Measurements from ENCODE around the gene CLN6. TPM values are rescaled to one million over a fixed set of nuclear protein-coding genes. Genes with fewer than 3 reads are reported as not detected.
A peak's percentile ranks its signal among the peaks of the same experiment; 100 is the strongest.
"Not testable (repeated sequence)": the region's sequence is repeated elsewhere in the genome, so short reads cannot be mapped to it uniquely, and the experiment has no call there.

The CLN6 gene
- total RNA-seq, 5 donors from 2014 or later (not counting 1 experiment from before 2014, with no cell fraction given): 15.4 to 24.0 (median 17.9) TPM

GRCh38 chr15:68228143-68228970 lies 1.2 kb downstream of the CLN6 start:
- Mint-ChIP-seq H3K27ac (peak overlapping the region; percentile 57 to 68), H3K4me3 (peak overlapping the region; percentile 77 to 86 (median 79)), H3K4me1 (peaks cover 29 to 40% (median 38%) of the 10 kb centered on the region in 3 donors), H3K27me3 (peaks cover 1% of the 10 kb centered on the region in 2 donors), H3K9me3 (no peaks in the 10 kb centered on the region), H3K36me3 (no peaks in the 10 kb centered on the region)
- 52% methylated on average over 22 of the region's 25 CpGs for WGBS (ENCODE audit: insufficient coverage)
- ChIA-PET POLR2A (interaction anchor here in 1 of 2 donors (0.5 kb wide), 1 partner anchor 1759 kb away, joined by 12 read pairs; no protein-coding TSS in a partner anchor), CTCF (interaction anchor here in 1 of 2 donors (1.4 kb wide), 1 partner anchor 49 kb away, joined by 3 read pairs; the partner anchor contains the start of gene FEM1B)
- DNase-seq (no peak), ATAC-seq (replicated peaks in 1 of 4) (no peak)
- Histone ChIP-seq H3K4me3 (ENCODE audit: control insufficient read depth in 1 of 2, extremely low read depth in 1 of 2, low read length in 1 of 2) (peak overlapping the region; percentile 73 to 79), H3K27me3 (replicated peaks in 1 of 2; ENCODE audit: control insufficient read depth in 2 of 2, extremely low read depth in 1 of 2, insufficient read depth in 2 of 2, low read length in 1 of 2) (peaks cover 0 to 13% of the 10 kb centered on the region in 2 experiments), H3K9me3 (no peaks in the 10 kb centered on the region), H3K27ac (ENCODE audit: low read length) (no peak overlapping the region), H3K36me3 (ENCODE audit: control insufficient read depth in 2 of 2, extremely low read depth in 1 of 2, insufficient read depth in 1 of 2, low read length in 1 of 2) (no peaks in the 10 kb centered on the region), H3K4me1 (ENCODE audit: control insufficient read depth in 1 of 2, extremely low read depth in 1 of 2, insufficient read depth in 2 of 2, low read length in 2 of 2) (peaks cover 7 to 35% of the 10 kb centered on the region in 2 experiments)

GRCh38 chr15:68227643-68228142 lies 1.8 kb downstream of the CLN6 start:
- ChIA-PET POLR2A (no interaction called here), CTCF (interaction anchor here in 1 of 2 donors (1.4 kb wide), 1 partner anchor 50 kb away, joined by 3 read pairs; the partner anchor contains the start of gene FEM1B)
- Mint-ChIP-seq H3K27ac (peak overlapping the region in 1 of 2 donors; percentile 17), H3K9me3 (no peaks in the 10 kb centered on the region), H3K4me1 (peaks cover 29 to 43% (median 38%) of the 10 kb centered on the region in 3 donors), H3K4me3 (peak overlapping the region; percentile 77 to 86 (median 79)), H3K27me3 (no peaks in the 10 kb centered on the region), H3K36me3 (no peaks in the 10 kb centered on the region)
- no peak for ATAC-seq (replicated peaks in 1 of 4)
- Histone ChIP-seq H3K36me3 (ENCODE audit: control insufficient read depth in 2 of 2, extremely low read depth in 1 of 2, insufficient read depth in 1 of 2, low read length in 1 of 2) (no peaks in the 10 kb centered on the region), H3K27me3 (replicated peaks in 1 of 2; ENCODE audit: control insufficient read depth in 2 of 2, extremely low read depth in 1 of 2, insufficient read depth in 2 of 2, low read length in 1 of 2) (peaks cover 0 to 9% of the 10 kb centered on the region in 2 experiments), H3K4me1 (ENCODE audit: control insufficient read depth in 1 of 2, extremely low read depth in 1 of 2, insufficient read depth in 2 of 2, low read length in 2 of 2) (peaks cover 7 to 35% of the 10 kb centered on the region in 2 experiments), H3K4me3 (ENCODE audit: control insufficient read depth in 1 of 2, extremely low read depth in 1 of 2, low read length in 1 of 2) (no peak overlapping the region), H3K27ac (ENCODE audit: low read length) (no peak overlapping the region), H3K9me3 (no peaks in the 10 kb centered on the region)
- WGBS (ENCODE audit: insufficient coverage): 83% methylated on average over 8 of the region's 9 CpGs
- no peak for DNase-seq

- CTCF ChIA-PET; H3K4me3 Mint-ChIP-seq; H3K4me3 ChIP-seq (ENCODE audit: control insufficient read depth in 1 of 2, extremely low read depth in 1 of 2, low read length in 1 of 2); H3K36me3 ChIP-seq (ENCODE audit: control insufficient read depth in 2 of 2, extremely low read depth in 1 of 2, insufficient read depth in 1 of 2, low read length in 1 of 2); ATAC-seq (replicated peaks in 1 of 4); H3K27me3 ChIP-seq (replicated peaks in 1 of 2; ENCODE audit: control insufficient read depth in 2 of 2, extremely low read depth in 1 of 2, insufficient read depth in 2 of 2, low read length in 1 of 2); H3K27me3 Mint-ChIP-seq; H3K27ac ChIP-seq (ENCODE audit: low read length); H3K36me3 Mint-ChIP-seq; H3K9me3 ChIP-seq; H3K9me3 Mint-ChIP-seq; DNase-seq: not testable (repeated sequence)
- Mint-ChIP-seq H3K4me1 (peaks cover 29 to 38% (median 38%) of the 10 kb centered on the region in 3 donors), H3K27ac (peak overlapping the region in 1 of 2 donors; percentile 46)
- WGBS (ENCODE audit: insufficient coverage): 100% methylated on average over 1 of the region's 4 CpGs
- H3K4me1 ChIP-seq (ENCODE audit: control insufficient read depth in 1 of 2, extremely low read depth in 1 of 2, insufficient read depth in 2 of 2, low read length in 2 of 2): peaks cover 7 to 35% of the 10 kb centered on the region in 2 experiments
- POLR2A ChIA-PET: interaction anchor here in 1 of 2 donors (0.6 kb wide), 1 partner anchor 30 kb away, joined by 5 read pairs; no protein-coding TSS in a partner anchor
These were observed 4.1 kb downstream of the CLN6 start for GRCh38 chr15:68225442-68225841.

GRCh38 chr15:68224546-68225250 lies 4.8 kb downstream of the CLN6 start:
- ChIA-PET CTCF (interaction anchor here in 1 of 2 donors (0.6 kb wide), 1 partner anchor 990 kb away, joined by 4 read pairs; no protein-coding TSS in a partner anchor), POLR2A (interaction anchor here in 1 of 2 donors (0.6 to 0.7 kb wide), 4 partner anchors 20 to 464 kb away, joined by 5 to 10 read pairs (median 6); no protein-coding TSS in a partner anchor)
- H3K9me3 ChIP-seq: no peaks in the 10 kb centered on the region
- peaks cover 7 to 28% of the 10 kb centered on the region in 2 experiments for H3K4me1 ChIP-seq (ENCODE audit: control insufficient read depth in 1 of 2, extremely low read depth in 1 of 2, insufficient read depth in 2 of 2, low read length in 2 of 2)
- H3K27ac Mint-ChIP-seq: peak overlapping the region; percentile 46 to 58
- H3K27ac ChIP-seq (ENCODE audit: low read length): no peak overlapping the region
- H3K36me3 ChIP-seq (ENCODE audit: control insufficient read depth in 2 of 2, extremely low read depth in 1 of 2, insufficient read depth in 1 of 2, low read length in 1 of 2): no peaks in the 10 kb centered on the region
- WGBS (ENCODE audit: insufficient coverage): 65% methylated on average over 2 of the region's 3 CpGs
- H3K27me3 ChIP-seq (replicated peaks in 1 of 2; ENCODE audit: control insufficient read depth in 2 of 2, extremely low read depth in 1 of 2, insufficient read depth in 2 of 2, low read length in 1 of 2): no peaks in the 10 kb centered on the region
- H3K4me1 Mint-ChIP-seq: peaks cover 23 to 33% (median 32%) of the 10 kb centered on the region in 3 donors
- H3K36me3 Mint-ChIP-seq: no peaks in the 10 kb centered on the region
- H3K4me3 Mint-ChIP-seq: peak overlapping the region in 1 of 3 donors; percentile 3
- no peaks in the 10 kb centered on the region for H3K27me3 Mint-ChIP-seq
- no peak overlapping the region for H3K4me3 ChIP-seq (ENCODE audit: control insufficient read depth in 1 of 2, extremely low read depth in 1 of 2, low read length in 1 of 2)
- DNase-seq: no peak
- no peaks in the 10 kb centered on the region for H3K9me3 Mint-ChIP-seq
- no peak for ATAC-seq (replicated peaks in 1 of 4)

GRCh38 chr15:68224108-68224507 lies 5.4 kb downstream of the CLN6 start:
- Mint-ChIP-seq H3K36me3 (no peaks in the 10 kb centered on the region), H3K27ac (no peak overlapping the region)
- POLR2A ChIA-PET: interaction anchor here in 1 of 2 donors (0.6 to 0.7 kb wide), 3 partner anchors 20 to 463 kb away, joined by 5 to 10 read pairs (median 6); no protein-coding TSS in a partner anchor

GRCh38 chr15:68223171-68223570 lies 6.4 kb downstream of the CLN6 start:
- POLR2A ChIA-PET: no interaction called here
- 100% methylated on average over 3 of the region's 6 CpGs for WGBS (ENCODE audit: insufficient coverage)

More at GRCh38 chr15:68224108-68224507, 5.4 kb downstream of the CLN6 start:
- no peaks in the 10 kb centered on the region for H3K9me3 Mint-ChIP-seq
- ATAC-seq (replicated peaks in 1 of 4): no peak
- Histone ChIP-seq H3K4me1 (ENCODE audit: control insufficient read depth in 1 of 2, extremely low read depth in 1 of 2, insufficient read depth in 2 of 2, low read length in 2 of 2) (peaks cover 7 to 28% of the 10 kb centered on the region in 2 experiments), H3K27ac (ENCODE audit: low read length) (no peak overlapping the region), H3K27me3 (replicated peaks in 1 of 2; ENCODE audit: control insufficient read depth in 2 of 2, extremely low read depth in 1 of 2, insufficient read depth in 2 of 2, low read length in 1 of 2) (no peaks in the 10 kb centered on the region), H3K4me3 (ENCODE audit: control insufficient read depth in 1 of 2, extremely low read depth in 1 of 2, low read length in 1 of 2) (no peak overlapping the region), H3K9me3 (no peaks in the 10 kb centered on the region), H3K36me3 (ENCODE audit: control insufficient read depth in 2 of 2, extremely low read depth in 1 of 2, insufficient read depth in 1 of 2, low read length in 1 of 2) (no peaks in the 10 kb centered on the region)
- no peaks in the 10 kb centered on the region for H3K27me3 Mint-ChIP-seq
- H3K4me3 Mint-ChIP-seq: no peak overlapping the region
- no peak for DNase-seq
- CTCF ChIA-PET: interaction anchor here in 1 of 2 donors (0.6 kb wide), 2 partner anchors 15 to 989 kb away, joined by 3 to 4 read pairs; no protein-coding TSS in a partner anchor
- peaks cover 23 to 32% (median 32%) of the 10 kb centered on the region in 3 donors for H3K4me1 Mint-ChIP-seq
- 89% methylated on average over 3 of the region's 3 CpGs for WGBS (ENCODE audit: insufficient coverage)

More at GRCh38 chr15:68223171-68223570, 6.4 kb downstream of the CLN6 start:
- Histone ChIP-seq H3K27ac (ENCODE audit: low read length) (no peak overlapping the region), H3K4me3 (ENCODE audit: control insufficient read depth in 1 of 2, extremely low read depth in 1 of 2, low read length in 1 of 2) (no peak overlapping the region), H3K4me1 (ENCODE audit: control insufficient read depth in 1 of 2, extremely low read depth in 1 of 2, insufficient read depth in 2 of 2, low read length in 2 of 2) (peaks cover 4 to 19% of the 10 kb centered on the region in 2 experiments), H3K27me3 (replicated peaks in 1 of 2; ENCODE audit: control insufficient read depth in 2 of 2, extremely low read depth in 1 of 2, insufficient read depth in 2 of 2, low read length in 1 of 2) (no peaks in the 10 kb centered on the region), H3K9me3 (no peaks in the 10 kb centered on the region), H3K36me3 (ENCODE audit: control insufficient read depth in 2 of 2, extremely low read depth in 1 of 2, insufficient read depth in 1 of 2, low read length in 1 of 2) (peaks cover 0 to 4% of the 10 kb centered on the region in 2 donors)
- peaks cover 15 to 25% (median 24%) of the 10 kb centered on the region in 3 donors for H3K4me1 Mint-ChIP-seq
- CTCF ChIA-PET: no interaction called here
- H3K36me3 Mint-ChIP-seq: peaks cover 3% of the 10 kb centered on the region
- no peak overlapping the region for H3K4me3 Mint-ChIP-seq
- H3K27me3 Mint-ChIP-seq: no peaks in the 10 kb centered on the region
- no peak overlapping the region for H3K27ac Mint-ChIP-seq
- ATAC-seq (replicated peaks in 1 of 4): no peak
- DNase-seq: no peak
- H3K9me3 Mint-ChIP-seq: no peaks in the 10 kb centered on the region
